ENCODE measurements around the gene PRR20G.
"Not testable (repeated sequence)": the region's sequence is repeated elsewhere in the genome, so short reads cannot be mapped to it uniquely, and the experiment has no call there.

The PRR20G gene

GRCh38 chr3:127299276-127299675 is 11.4 kb upstream of the PRR20G start:
- no peak for DNase-seq (ENCODE audit: low read depth)

GRCh38 chr3:127296959-127297358 is 9.1 kb upstream of the PRR20G start:
- no peak for DNase-seq (ENCODE audit: low read depth)

DNA sequence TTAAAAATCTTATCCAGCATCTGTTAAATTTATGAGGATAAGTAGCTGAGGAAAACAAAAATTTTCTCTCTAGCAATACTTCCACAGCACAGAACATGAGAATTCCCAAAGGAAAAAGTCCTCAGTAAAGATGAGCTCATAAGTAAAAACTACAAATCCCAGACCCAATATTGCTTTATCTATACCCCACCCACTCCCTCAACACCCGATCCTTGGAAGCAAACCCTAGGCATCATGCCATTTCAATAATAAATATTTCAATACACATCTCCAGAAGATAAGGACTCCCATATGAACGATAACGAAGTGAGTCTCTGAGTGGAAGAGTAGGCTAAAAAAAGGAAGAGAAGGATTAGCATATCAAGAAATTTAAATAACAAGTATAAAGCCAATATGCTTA is 8.3 kb upstream of the PRR20G start:
- DNase-seq (ENCODE audit: low read depth): no peak

GRCh38 chr3:127293650-127294049 is 5.8 kb upstream of the PRR20G start:
- not testable (repeated sequence) for DNase-seq (ENCODE audit: low read depth)

GRCh38 chr3:127291611-127292010 is 3.8 kb upstream of the PRR20G start:
- no peak for DNase-seq (ENCODE audit: low read depth)

- DNase-seq (ENCODE audit: low read depth): no peak
These were observed 3.3 kb upstream of the PRR20G start for GRCh38 chr3:127291114-127291513.

- no peak for DNase-seq (ENCODE audit: low read depth)
These were observed 2.1 kb upstream of the PRR20G start for GRCh38 chr3:127289706-127290575.

DNA sequence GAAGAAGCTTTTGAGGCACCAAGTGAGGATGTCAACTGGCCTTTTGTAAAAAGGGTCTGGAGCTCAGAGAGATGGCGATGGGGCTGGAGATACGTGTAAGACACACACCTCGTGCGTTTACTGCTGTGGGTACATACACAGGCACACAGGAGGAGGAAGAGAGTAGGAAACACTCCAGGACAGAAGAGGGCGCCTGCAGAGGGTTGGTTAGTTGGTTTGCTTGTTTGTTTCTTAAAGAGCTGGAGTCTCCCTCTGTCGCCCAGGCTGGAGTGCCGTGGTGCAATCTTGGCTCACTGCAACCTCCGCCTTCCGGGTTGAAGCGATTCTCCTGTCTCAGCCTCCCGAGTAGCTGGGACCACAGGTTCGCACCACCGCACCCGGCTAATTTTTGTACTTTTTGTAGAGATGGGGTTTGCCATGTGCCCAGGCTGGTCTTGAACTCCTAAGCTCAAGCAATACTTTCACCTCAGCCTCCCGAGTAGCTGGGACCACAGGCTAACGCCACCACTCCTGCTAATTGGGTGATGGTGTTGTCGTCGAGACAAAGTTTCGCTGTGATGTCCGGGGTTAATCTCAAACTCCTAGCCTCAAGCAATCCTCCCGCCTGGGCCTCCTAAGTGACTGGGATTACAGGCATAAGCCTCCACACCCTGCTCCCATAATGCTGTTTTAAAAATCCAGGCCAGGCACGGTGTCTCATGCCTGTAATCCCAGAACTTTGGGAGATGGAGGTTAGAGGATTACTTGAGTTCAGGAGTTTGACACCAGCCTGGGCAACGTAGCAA is 1.3 kb upstream of the PRR20G start:
- no peak for DNase-seq (ENCODE audit: low read depth)

- DNase-seq (ENCODE audit: low read depth): no peak
These were observed 497 bp upstream of the PRR20G start for GRCh38 chr3:127288343-127288742.

DNA sequence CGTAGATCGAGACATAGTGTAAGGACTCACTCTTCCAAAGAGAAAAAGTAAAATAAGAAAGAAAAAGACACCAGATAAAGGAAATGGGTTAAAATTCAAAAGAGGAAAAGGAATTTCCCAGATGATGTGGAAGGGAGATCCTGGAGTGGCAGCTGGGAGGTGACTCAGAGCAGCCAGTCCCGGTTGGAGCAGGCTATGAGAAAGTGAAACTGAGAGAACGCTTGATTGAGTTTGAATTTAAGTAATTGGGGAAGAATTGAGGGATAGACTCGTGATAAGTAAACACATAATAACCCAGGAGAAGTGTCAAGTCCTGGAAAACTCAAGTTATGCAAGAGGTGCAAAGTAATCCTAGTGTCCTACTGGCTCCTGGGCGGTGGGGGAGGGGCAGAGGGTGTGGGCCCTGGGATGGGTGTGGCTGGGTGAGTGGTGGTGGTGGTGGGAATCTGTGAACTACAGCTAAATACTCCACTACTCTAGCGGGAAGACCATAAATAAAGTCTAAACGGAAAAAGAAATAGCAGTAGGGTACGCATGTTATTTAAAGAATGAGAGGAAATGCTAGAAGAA is 1.2 kb downstream of the PRR20G start:
- no peak for DNase-seq (ENCODE audit: low read depth)

- DNase-seq (ENCODE audit: low read depth): no peak
These were observed 3.6 kb downstream of the PRR20G start for GRCh38 chr3:127284258-127284657.

DNA sequence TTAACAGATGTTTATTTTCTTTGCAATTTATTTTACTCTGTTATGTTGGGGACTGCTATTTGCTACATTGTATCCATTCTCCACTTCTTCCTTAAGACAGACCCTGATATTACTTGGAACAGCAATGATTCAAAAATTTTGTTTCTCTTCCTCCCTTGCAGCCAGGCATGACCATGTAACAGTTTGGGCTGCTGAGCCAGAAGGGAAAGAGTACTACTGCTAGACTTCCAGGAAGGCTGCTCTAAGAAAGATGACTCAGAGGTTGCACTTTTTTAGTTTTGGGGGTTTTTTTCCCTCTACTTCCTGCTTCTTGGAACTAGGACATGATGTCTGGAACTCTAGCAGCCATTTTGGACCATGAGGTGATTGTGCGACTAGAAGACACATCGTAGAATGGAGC is 10.3 kb downstream of the PRR20G start:
- no peak for DNase-seq (ENCODE audit: low read depth)

DNA sequence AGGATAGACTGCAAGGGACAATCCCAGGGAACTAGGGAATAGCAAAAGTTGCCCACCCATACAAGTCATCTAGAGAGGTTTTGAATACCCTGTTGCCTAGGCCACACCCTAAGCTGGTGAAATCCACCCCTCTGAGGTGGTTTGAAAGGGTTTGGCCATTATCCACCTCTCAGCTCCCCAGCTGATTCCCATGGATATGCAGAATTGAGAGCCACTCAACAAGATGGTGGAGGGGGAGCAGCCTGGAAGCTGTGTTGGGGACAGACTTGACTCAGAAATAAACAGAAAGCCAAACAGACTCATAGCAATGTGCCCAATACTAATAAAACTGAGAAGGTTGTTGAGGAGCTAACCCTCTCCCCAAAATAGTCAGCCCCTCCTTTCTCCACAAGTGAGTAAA is 10.9 kb downstream of the PRR20G start:
- DNase-seq (ENCODE audit: low read depth): no peak

DNA sequence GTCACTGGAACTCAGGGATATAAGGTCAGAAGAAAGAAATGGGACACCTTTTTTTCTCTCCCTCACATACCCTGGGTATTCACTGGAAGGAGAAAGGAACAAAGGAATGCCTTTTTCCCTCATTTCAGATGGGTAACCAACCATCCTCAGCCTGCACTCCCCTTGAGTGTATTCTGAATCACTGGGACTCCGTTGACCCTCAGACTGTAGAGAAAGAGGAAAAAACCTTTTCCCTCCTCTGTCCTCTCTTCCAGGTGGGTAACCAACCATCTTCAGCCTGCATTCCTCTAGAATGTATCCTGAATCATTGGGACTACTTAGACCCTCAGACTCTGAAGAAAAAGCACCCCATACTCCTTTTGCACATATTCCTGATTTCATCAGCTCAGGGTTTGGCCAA is 11.4 kb downstream of the PRR20G start:
- DNase-seq (ENCODE audit: low read depth): no peak

- no peak for DNase-seq (ENCODE audit: low read depth)
These were observed 12.5 kb downstream of the PRR20G start for GRCh38 chr3:127275287-127275781.

DNA sequence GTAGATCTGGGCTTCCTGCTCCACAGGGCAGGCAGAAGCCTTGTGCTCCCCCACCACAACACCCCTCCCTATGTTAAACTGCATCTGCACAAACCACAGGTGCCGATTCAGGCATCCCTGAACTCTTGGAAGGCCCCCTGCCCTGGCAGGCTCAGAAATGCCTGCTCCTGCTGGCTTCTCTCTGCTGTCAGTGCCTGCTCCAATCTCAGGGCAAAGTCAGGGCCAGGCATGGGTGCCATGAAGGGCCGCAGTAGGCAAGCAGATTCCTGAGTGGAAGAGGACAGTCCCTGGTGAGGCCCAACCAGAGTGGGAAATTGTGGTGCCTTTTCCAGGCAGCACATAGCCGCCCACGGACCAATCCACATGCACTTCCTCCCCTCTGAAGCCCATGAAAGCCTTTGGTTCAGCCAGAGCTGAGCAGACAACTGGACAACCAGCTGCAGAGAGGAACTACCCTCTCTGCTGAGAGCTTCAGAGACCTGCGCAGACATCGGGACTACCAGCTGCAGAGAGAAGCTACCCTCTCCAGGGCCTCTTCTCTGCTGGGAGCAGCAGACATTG is 13.6 kb downstream of the PRR20G start:
- no peak for DNase-seq (ENCODE audit: low read depth)

DNA sequence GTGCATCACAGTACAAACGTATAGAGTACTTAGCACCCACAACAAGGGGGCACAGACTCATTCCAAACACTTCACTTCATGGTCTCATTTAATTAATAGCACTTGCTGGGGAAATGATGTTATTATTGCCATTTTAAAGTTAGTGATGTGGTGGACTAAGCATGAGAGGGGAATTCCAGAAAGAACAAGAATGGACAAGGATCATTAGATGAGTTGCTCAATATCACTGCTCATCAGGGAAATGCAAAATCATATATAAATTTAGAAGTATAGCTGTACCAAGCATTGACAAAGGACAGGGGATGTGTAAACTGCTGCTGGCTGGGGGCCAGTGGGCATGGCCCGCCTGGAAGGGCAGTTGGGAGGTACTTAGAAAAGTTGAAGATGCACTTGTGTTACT is 14.6 kb downstream of the PRR20G start:
- DNase-seq (ENCODE audit: low read depth): no peak

DNA sequence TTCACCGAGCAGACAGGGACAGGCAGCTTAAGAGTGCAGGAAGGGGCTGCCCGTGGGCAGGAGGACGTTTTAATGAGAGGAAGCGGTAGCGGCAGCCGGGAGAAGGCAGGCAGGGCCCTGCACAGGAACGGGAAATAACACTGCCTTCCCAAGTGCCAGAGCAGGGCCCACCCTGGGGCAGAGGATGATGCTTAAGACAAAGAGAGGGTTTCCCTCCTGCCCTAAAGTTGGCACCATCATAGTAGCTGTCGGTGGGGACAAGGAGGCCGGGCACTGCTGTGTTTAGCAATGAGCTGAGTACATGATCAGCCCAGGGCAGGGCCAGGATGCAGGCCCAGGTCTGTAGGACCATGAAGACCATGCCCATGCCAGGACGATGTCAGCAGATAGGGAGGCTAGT is 21.7 kb downstream of the PRR20G start:
- no peak for DNase-seq (ENCODE audit: low read depth)

GRCh38 chr3:127265581-127265981 is 22.3 kb downstream of the PRR20G start:
- no peak for DNase-seq (ENCODE audit: low read depth)

DNA sequence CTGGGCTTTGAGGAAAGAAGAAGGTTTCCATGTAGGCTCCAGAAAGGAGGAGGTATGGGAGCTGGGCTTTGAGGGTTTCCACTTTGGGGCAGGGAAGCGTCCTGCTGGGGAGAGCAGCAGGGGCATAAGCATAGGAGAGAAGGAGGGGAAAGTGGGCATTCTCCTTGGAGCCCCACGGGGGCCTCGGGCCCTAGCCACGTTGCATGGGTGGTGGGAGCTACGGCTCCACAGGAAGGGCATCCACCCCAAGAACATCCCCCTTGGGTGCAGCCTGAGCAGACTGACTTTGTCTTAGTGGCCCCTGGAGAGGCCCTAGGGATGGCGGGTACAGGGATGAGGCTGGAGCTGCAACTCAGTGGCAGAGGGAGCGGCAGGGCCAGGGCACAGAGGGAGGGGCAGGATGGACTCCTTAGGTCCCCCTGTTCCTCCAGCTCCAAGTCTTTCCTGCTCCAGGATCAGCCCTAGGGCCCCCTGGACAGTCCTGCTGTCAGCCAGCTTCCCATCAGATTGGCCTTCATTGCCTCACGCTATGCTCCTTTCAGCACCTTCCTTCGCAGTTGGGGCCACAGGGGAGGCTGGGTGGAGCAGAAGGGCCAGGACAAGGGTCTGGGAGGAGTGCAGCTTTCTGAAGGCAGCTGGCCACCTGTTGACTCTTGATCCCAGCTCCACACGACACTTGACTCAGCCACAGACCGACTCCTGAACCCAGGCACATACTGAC is 22.9 kb downstream of the PRR20G start:
- no peak for DNase-seq (ENCODE audit: low read depth)

GRCh38 chr3:127264292-127264691 is 23.6 kb downstream of the PRR20G start:
- no peak for DNase-seq (ENCODE audit: low read depth)
